Left lung (tissue), 10 donors: ENCODE measurements around the gene FZR1. TPM values are rescaled to one million over a fixed set of nuclear protein-coding genes. Genes with fewer than 3 reads are reported as not detected.

ENCODE experiments used
- ATAC-seq: fragments of 200-7000 bp; cut with Tn5 transposase; one replicate; pipeline ENCODE4 v1.9.1; 2020; ENCODE audit warnings: moderate library complexity
- DNase-seq, 4 donors: peaks; one replicate each; pipeline ENCODE4 v3.0.0-alpha.2; 2013 to 2020
- H3K27ac ChIP-seq, 2 donors: fragments of 200-600 bp; sonication (generic) in 1 of 2; one replicate each; pipeline versions ENCODE4 v1.5.0 to v1.8.0; 2020 to 2021
- H3K27me3 ChIP-seq, 2 donors: fragments of 200-600 bp; sonication (generic) in 1 of 2; one replicate each; pipeline versions ENCODE4 v1.5.0 to v1.8.0; 2020 to 2021
- H3K36me3 ChIP-seq, 2 donors: fragments of 200-600 bp; sonication (generic) in 1 of 2; one replicate each; pipeline versions ENCODE4 v1.5.0 to v1.8.0; 2020 to 2021
- H3K4me1 ChIP-seq, 2 donors: fragments of 200-600 bp; one replicate each; pipeline ENCODE4 v1.8.0; 2021
- H3K4me3 ChIP-seq, 2 donors: fragments of 200-600 bp; sonication (generic) in 1 of 2; one replicate each; pipeline versions ENCODE4 v1.5.0 to v1.8.0; 2020 to 2021; ENCODE audit warnings: mild to moderate bottlenecking in 1 of 2
- H3K9me3 ChIP-seq, 2 donors: fragments of 200-600 bp; sonication (generic) in 1 of 2; one replicate each; pipeline versions ENCODE4 v1.5.0 to v1.8.0; 2020 to 2021
- CTCF ChIP-seq, 2 donors: fragments of 200-600 bp; sonication (generic) in 1 of 2; IDR thresholded peaks; one replicate each; pipeline versions ENCODE4 v1.5.0 to v1.8.0; 2021; ENCODE audit warnings: antibody characterized with exemption in 2 of 2
- intact Hi-C, 2 donors: fragments of 100-400 bp; cut with DNase I; formaldehyde crosslinking; loops; one replicate each; pipeline versions ENCODE4 v1.11.2 to v1.14.2; 2022
- polyA plus RNA-seq, 6 donors: library from polyadenylated mRNA; unstranded; fragments of 120-200 nt; gene quantifications; one replicate each; pipeline ENCODE4 v1.2.1, GENCODE V29; 2013; ENCODE audit not compliant: insufficient read length in 6 of 6
- total RNA-seq, 2 donors: library from RNA; stranded (reverse); fragmentation: NEBNext Ultra II Directional; extraction: Animal tissue kit (Norgen Biotek cat#: 25700); gene quantifications; one replicate each; pipeline ENCODE4 v1.2.1, GENCODE V29; 2021
- donor health status: DM: no; HTN: yes; CAD: no.
- donor health status: DM: no; HTN: no; CAD: no.

Gene FZR1
- total and polyA plus RNA-seq, 8 donors, result 33.4 to 56.6 (median 47.3) TPM

- intact Hi-C loops, result no loop called here
- Histone ChIP-seq H3K4me3 (no peak overlapping the region), H3K36me3 (no peaks in the 10 kb centered on the region), H3K27me3 (peaks cover 14 to 37% of the 10 kb centered on the region in 2 donors), H3K27ac (no peak overlapping the region), H3K9me3 (no peaks in the 10 kb centered on the region), H3K4me1 (peaks cover 0 to 6% of the 10 kb centered on the region in 2 donors)
- TF ChIP-seq CTCF (IDR thresholded peaks at IDR 0.05), result no peak
- no peak for DNase-seq
- peak; percentile 44 for ATAC-seq
These were observed 80.7 kb downstream of the FZR1 start for GRCh38 chr19:3586707-3587346.

Other genes with a start within 250 kb of the FZR1 start
- gene NFIC, start 139.7 kb upstream of the FZR1 start, total RNA-seq, result 100 to 1,000 TPM; 138 to 163 TPM
- 10 to 100 TPM; 37.2 to 64.0 (median 51.5) TPM for gene NFIC, start 139.7 kb upstream of the FZR1 start, polyA plus RNA-seq
- not detected for gene SMIM24, start 25.8 kb upstream of the FZR1 start, total RNA-seq
- gene SMIM24, start 25.8 kb upstream of the FZR1 start, polyA plus RNA-seq, result 1 to 10 TPM in 5 of 6 donors, under 1 TPM in 1; 0.78 to 4.6 (median 1.8) TPM
- gene SMIM44, start 22.9 kb upstream of the FZR1 start, total RNA-seq, result not detected
- not detected for gene SMIM44, start 22.9 kb upstream of the FZR1 start, polyA plus RNA-seq
- gene DOHH, start 5.6 kb upstream of the FZR1 start, total RNA-seq, result 10 to 100 TPM; 11.8 to 14.1 TPM
- gene DOHH, start 5.6 kb upstream of the FZR1 start, polyA plus RNA-seq, result 1 to 10 TPM; 5.8 to 8.2 (median 7.3) TPM
- 1 to 10 TPM; 2.8 to 3.2 TPM for gene TEKTIP1, start 32.9 kb downstream of the FZR1 start, total RNA-seq
- 1 to 10 TPM; 3.6 to 7.5 (median 6.0) TPM for gene TEKTIP1, start 32.9 kb downstream of the FZR1 start, polyA plus RNA-seq
- gene MFSD12, start 51.3 kb downstream of the FZR1 start, total RNA-seq, result 10 to 100 TPM; 61.7 to 90.2 TPM
- gene MFSD12, start 51.3 kb downstream of the FZR1 start, polyA plus RNA-seq, result 10 to 100 TPM; 32.2 to 56.4 (median 43.2) TPM
- gene HMG20B, start 66.6 kb downstream of the FZR1 start, total RNA-seq, result 10 to 100 TPM; 50.9 to 74.8 TPM
- 100 to 1,000 TPM in 1 of 6 donors, 10 to 100 TPM in 5; 75.3 to 104 (median 90.9) TPM for gene HMG20B, start 66.6 kb downstream of the FZR1 start, polyA plus RNA-seq
- 1 to 10 TPM; 3.1 TPM for gene GIPC3, start 79.2 kb downstream of the FZR1 start, total RNA-seq
- gene GIPC3, start 79.2 kb downstream of the FZR1 start, polyA plus RNA-seq, result 1 to 10 TPM; 4.0 to 8.5 (median 5.1) TPM
- gene TBXA2R, start 100.6 kb downstream of the FZR1 start, total RNA-seq, result 1 to 10 TPM; 5.3 to 7.9 TPM
- gene TBXA2R, start 100.6 kb downstream of the FZR1 start, polyA plus RNA-seq, result 1 to 10 TPM; 1.8 to 3.9 (median 3.4) TPM
- gene CACTIN, start 120.5 kb downstream of the FZR1 start, total RNA-seq, result 10 to 100 TPM; 19.8 to 21.6 TPM
- gene CACTIN, start 120.5 kb downstream of the FZR1 start, polyA plus RNA-seq, result 10 to 100 TPM; 21.2 to 33.2 (median 27.8) TPM
- gene PIP5K1C, start 194.2 kb downstream of the FZR1 start, total RNA-seq, result 10 to 100 TPM; 38.7 to 42.2 TPM
- 10 to 100 TPM; 20.2 to 31.0 (median 25.5) TPM for gene PIP5K1C, start 194.2 kb downstream of the FZR1 start, polyA plus RNA-seq
- gene TJP3, start 202.1 kb downstream of the FZR1 start, total RNA-seq, result 10 to 100 TPM; 33.8 to 36.2 TPM
- gene TJP3, start 202.1 kb downstream of the FZR1 start, polyA plus RNA-seq, result 10 to 100 TPM; 11.2 to 17.9 (median 15.1) TPM